Loucy (cell line): ENCODE measurements around the gene PIGBOS1.

ENCODE experiments used
- H2AFZ ChIP-seq: fragments of 200-600 bp; sonication (generic); 2 replicates; pipeline ENCODE4 v1.6.0; 2016; ENCODE audit warnings: antibody characterized with exemption, mild to moderate bottlenecking, low read length, moderate library complexity
- H3F3A ChIP-seq: fragments of 200-600 bp; 2 replicates; pipeline ENCODE4 v1.6.0; 2016; ENCODE audit warnings: antibody characterized with exemption, low read depth, mild to moderate bottlenecking
- H3K27me3 ChIP-seq: fragments of 200-600 bp; sonication (generic); 2 replicates; pipeline ENCODE4 v1.6.1; 2014; ENCODE audit warnings: low read length, mild to moderate bottlenecking; ENCODE audit not compliant: insufficient read depth, poor library complexity, severe bottlenecking
- H3K36me3 ChIP-seq: fragments of 200-600 bp; sonication (generic); 2 replicates; pipeline ENCODE4 v1.6.1; 2016; ENCODE audit warnings: low read length; ENCODE audit not compliant: insufficient read depth
- H3K4me1 ChIP-seq: fragments of 200-600 bp; sonication (generic); 2 replicates; pipeline ENCODE4 v1.5.1; 2014; ENCODE audit warnings: low read length, mild to moderate bottlenecking; ENCODE audit not compliant: insufficient read depth, poor library complexity, severe bottlenecking
- H3K4me2 ChIP-seq: fragments of 200-600 bp; sonication (generic); 2 replicates; pipeline ENCODE4 v1.6.0; 2014; ENCODE audit warnings: antibody characterized with exemption, low read length, low read depth, mild to moderate bottlenecking; ENCODE audit not compliant: poor library complexity, severe bottlenecking
- H3K4me3 ChIP-seq: fragments of 200-600 bp; sonication (generic); 2 replicates; pipeline ENCODE4 v1.5.1; 2014; ENCODE audit warnings: low read length, mild to moderate bottlenecking, mixed read lengths; ENCODE audit not compliant: poor library complexity, severe bottlenecking
- H3K79me2 ChIP-seq: fragments of 200-600 bp; sonication (generic); 2 replicates; pipeline ENCODE4 v1.6.1; 2014; ENCODE audit warnings: low read length; ENCODE audit not compliant: insufficient read depth
- H3K9ac ChIP-seq: fragments of 200-600 bp; sonication (generic); 2 replicates; pipeline ENCODE4 v1.6.0; 2014; ENCODE audit warnings: mild to moderate bottlenecking, low read depth, low read length, moderate library complexity; ENCODE audit not compliant: poor library complexity, severe bottlenecking
- H3K9me2 ChIP-seq: fragments of 200-600 bp; sonication (generic); replicated peaks from 2 replicates; pipeline ENCODE4 v1.6.1; 2016; ENCODE audit warnings: low read depth, low read length, mixed read lengths
- H3K9me3 ChIP-seq: fragments of 200-600 bp; sonication (generic); 2 replicates; pipeline ENCODE4 v1.6.1; 2014; ENCODE audit warnings: mild to moderate bottlenecking, antibody characterized with exemption, low read length, low read depth; ENCODE audit not compliant: insufficient read depth
- H4K20me1 ChIP-seq: fragments of 200-600 bp; sonication (generic); 2 replicates; pipeline ENCODE4 v1.6.0; 2014; ENCODE audit warnings: antibody characterized with exemption, low read length, mild to moderate bottlenecking; ENCODE audit not compliant: insufficient read depth, poor library complexity, severe bottlenecking
- CTCF ChIP-seq: fragments of 200-600 bp; sonication (generic); conservative IDR thresholded peaks from 2 replicates; pipeline ENCODE4 v1.5.1; 2014; ENCODE audit warnings: mild to moderate bottlenecking, antibody characterized with exemption, low read length
- EZH2phosphoT487 ChIP-seq: fragments of 200-600 bp; IDR thresholded peaks from 2 replicates; pipeline ENCODE4 v1.6.1; 2018; ENCODE audit warnings: antibody characterized with exemption, mild to moderate bottlenecking, moderate library complexity, borderline replicate concordance

The PIGBOS1 gene

GRCh38 chr15:55318588-55319494 lies at the start of gene PIGBOS1, which contains the start of gene PIGB:
Gene PIGBOS1, minus strand, starts transcription at chr15:55319123. Its CDS starts 1,331 bp downstream, at chr15:55317792.
Gene PIGB, plus strand, starts transcription at chr15:55319222. Its CDS starts 29 bp downstream, at chr15:55319251.
- Histone ChIP-seq H3K79me2 (peaks cover 81% of the 10 kb centered on the region), H2AFZ (peak within 1 kb of the TSS; percentile 92), H3K4me2 (peak within 1 kb of the TSS; percentile 95), H4K20me1 (no peaks in the 10 kb centered on the region), H3K27me3 (no peaks in the 10 kb centered on the region), H3K9me2 (no peaks in the 10 kb centered on the region), H3K36me3 (no peaks in the 10 kb centered on the region), H3K4me1 (peaks cover 59% of the 10 kb centered on the region), H3K9me3 (no peaks in the 10 kb centered on the region), H3K9ac (peak within 1 kb of the TSS; percentile 97), H3F3A (no peaks in the 10 kb centered on the region), H3K4me3 (peak within 1 kb of the TSS; percentile 93)
- TF ChIP-seq CTCF (no peak), EZH2phosphoT487 (no peak)

- Histone ChIP-seq H3K9me2 (no peaks in the 10 kb centered on the region), H4K20me1 (no peaks in the 10 kb centered on the region), H3K4me1 (no peaks in the 10 kb centered on the region), H3K4me2 (no peak overlapping the region), H3K4me3 (no peak overlapping the region), H3K79me2 (no peaks in the 10 kb centered on the region), H3F3A (no peaks in the 10 kb centered on the region), H3K9me3 (no peaks in the 10 kb centered on the region), H3K36me3 (peaks cover 11% of the 10 kb centered on the region; the same call in 1 of the 2 replicates), H2AFZ (no peak overlapping the region), H3K9ac (no peak overlapping the region), H3K27me3 (no peaks in the 10 kb centered on the region)
- TF ChIP-seq CTCF (no peak), EZH2phosphoT487 (no peak)
These were observed 48.1 kb upstream of the PIGBOS1 start for GRCh38 chr15:55366981-55367380.

GRCh38 chr15:55362641-55363040 lies 43.7 kb upstream of the PIGBOS1 start:
- Histone ChIP-seq H3K9me3 (no peaks in the 10 kb centered on the region), H4K20me1 (no peaks in the 10 kb centered on the region), H3K4me2 (no peak overlapping the region), H3K27me3 (no peaks in the 10 kb centered on the region), H3K4me3 (no peak overlapping the region), H3K9me2 (no peaks in the 10 kb centered on the region), H3K9ac (no peak overlapping the region), H3K36me3 (no peaks in the 10 kb centered on the region; the same call in 1 of the 2 replicates), H3K4me1 (no peaks in the 10 kb centered on the region), H3K79me2 (no peaks in the 10 kb centered on the region), H3F3A (no peaks in the 10 kb centered on the region), H2AFZ (no peak overlapping the region)
- TF ChIP-seq CTCF (no peak), EZH2phosphoT487 (no peak)
